T-cell (primary cell): Measurements from ENCODE around the gene OR5L2. TPM values are rescaled to one million over a fixed set of nuclear protein-coding genes. Genes with fewer than 3 reads are reported as not detected.
"Not testable (repeated sequence)": the region's sequence is repeated elsewhere in the genome, so short reads cannot be mapped to it uniquely, and the experiment has no call there.

Experiments used
- ATAC-seq, 4 experiments: fragments of 200-7000 bp in 3 of 4; fragments of 150-1000 bp in 1 of 4; cut with Tn5 transposase; replicated peaks in 1 of 4; 1 replicate in 3 of 4; 2 replicates in 1 of 4; pipeline ENCODE4 v1.10.0; 2021; ENCODE audit warnings: moderate library complexity in 3 of 4, mild to moderate bottlenecking in 2 of 4, moderate number of reproducible peaks in 1 of 4
- CTCF ChIA-PET, 2 donors: fragments of 300-600 bp; sonication (Branson Sonifier 250); formaldehyde crosslinking; loops; one replicate each; lab custom pipeline; 2022; ENCODE audit warnings: antibody characterized with exemption in 2 of 2; lab: Charles Lee
- POLR2A ChIA-PET, 2 donors: fragments of 300-600 bp; sonication (Branson Sonifier 250); formaldehyde crosslinking; loops; one replicate each; lab custom pipeline; 2022; ENCODE audit warnings: antibody characterized with exemption in 2 of 2; lab: Charles Lee
- DNase-seq, 35 experiments: peaks; one replicate each; pipeline versions ENCODE4 v3.0.0 to v3.0.0-alpha.2; 2013 to 2023
- H3K27ac ChIP-seq: one replicate; pipeline ENCODE4 v1.5.1; 2013; ENCODE audit warnings: low read length
- H3K27me3 ChIP-seq, 2 experiments: replicated peaks in 1 of 2; 1 replicate in 1 of 2; 2 replicates in 1 of 2; pipeline versions ENCODE4 v1.6.1 to v1.7.0; 2013; ENCODE audit warnings: low read length in 1 of 2, mixed read lengths in 1 of 2; ENCODE audit not compliant: control insufficient read depth in 2 of 2, insufficient read depth in 2 of 2; ENCODE audit errors: extremely low read depth in 1 of 2
- H3K36me3 ChIP-seq, 2 donors: 1 replicate in 1 of 2; 2 replicates in 1 of 2; pipeline versions ENCODE4 v1.6.1 to v1.7.0; 2013; ENCODE audit warnings: low read length in 1 of 2; ENCODE audit not compliant: control insufficient read depth in 2 of 2, insufficient read depth in 1 of 2; ENCODE audit errors: extremely low read depth in 1 of 2
- H3K4me1 ChIP-seq, 2 experiments: 1 replicate in 1 of 2; 2 replicates in 1 of 2; pipeline versions ENCODE4 v1.6.1 to v1.7.0; 2013; ENCODE audit warnings: low read length in 2 of 2, mixed read lengths in 1 of 2; ENCODE audit not compliant: insufficient read depth in 2 of 2, control insufficient read depth in 1 of 2; ENCODE audit errors: extremely low read depth in 1 of 2
- H3K4me3 ChIP-seq, 2 donors: 1 replicate in 1 of 2; 2 replicates in 1 of 2; pipeline versions ENCODE4 v1.5.1 to v1.7.0; 2013; ENCODE audit warnings: mild to moderate bottlenecking in 2 of 2, low read length in 1 of 2, moderate library complexity in 1 of 2; ENCODE audit not compliant: control insufficient read depth in 1 of 2; ENCODE audit errors: extremely low read depth in 1 of 2
- H3K9me3 ChIP-seq: 2 replicates; pipeline ENCODE4 v1.7.0; 2013
- H3K27ac Mint-ChIP-seq, 2 donors: one replicate each; pipeline ENCODE4 v1.8.0; 2020 to 2021; ENCODE audit warnings: mild to moderate bottlenecking in 2 of 2, mixed read lengths in 2 of 2
- H3K27me3 Mint-ChIP-seq, 2 donors: one replicate each; pipeline ENCODE4 v1.8.0; 2021 to 2022; ENCODE audit warnings: mixed read lengths in 2 of 2
- H3K36me3 Mint-ChIP-seq: one replicate; pipeline ENCODE4 v1.8.0; 2021; ENCODE audit warnings: mixed read lengths
- H3K4me1 Mint-ChIP-seq, 3 donors: one replicate each; pipeline ENCODE4 v1.8.0; 2020 to 2022; ENCODE audit warnings: mixed read lengths in 3 of 3, mild to moderate bottlenecking in 1 of 3
- H3K4me3 Mint-ChIP-seq, 3 donors: one replicate each; pipeline ENCODE4 v1.8.0; 2020 to 2022; ENCODE audit warnings: mild to moderate bottlenecking in 3 of 3, mixed read lengths in 3 of 3, moderate library complexity in 3 of 3
- H3K9me3 Mint-ChIP-seq, 3 donors: one replicate each; pipeline ENCODE4 v1.8.0; 2020 to 2022; ENCODE audit warnings: mixed read lengths in 3 of 3
- WGBS: methylation state at CpG from one replicate; pipeline ENCODE4 v1.1.5; 2013; ENCODE audit warnings: missing lambda C conversion rate; ENCODE audit not compliant: insufficient coverage; 5-methylcytosine and 5-hydroxymethylcytosine counted together
- total RNA-seq, 35 experiments: library from RNA in 6 of 35; stranded (reverse) in 6 of 35; fragments of 120-200 nt in 1 of 35; gene quantifications; one replicate each; pipeline versions ENCODE4 v1.2.1 to v1.2.4 and lab custom pipeline; 2013 to 2026

The OR5L2 gene
- total RNA-seq, 5 donors from 2014 or later (not counting 1 experiment from before 2014, with no cell fraction given) = not detected

- H3K36me3 ChIP-seq, H3K27ac ChIP-seq, ATAC-seq, H3K27me3 Mint-ChIP-seq, CTCF ChIA-PET, DNase-seq, H3K9me3 ChIP-seq, H3K4me1 ChIP-seq, H3K4me1 Mint-ChIP-seq, H3K4me3 ChIP-seq, H3K36me3 Mint-ChIP-seq, H3K9me3 Mint-ChIP-seq, H3K27ac Mint-ChIP-seq, H3K27me3 ChIP-seq, POLR2A ChIA-PET, H3K4me3 Mint-ChIP-seq: not testable (repeated sequence)
- WGBS = 39% methylated on average over 31 of the region's 34 CpGs
Measured at GRCh38 chr11:55873146-55873545, 46.1 kb downstream of the OR5L2 start.

Other genes with a start within 250 kb of the OR5L2 start
- not detected for gene OR4C11, start 219.6 kb upstream of the OR5L2 start, total RNA-seq
- gene OR4P4, start 192.1 kb upstream of the OR5L2 start, total RNA-seq = not detected
- gene OR4S2, start 178.9 kb upstream of the OR5L2 start, total RNA-seq = not detected
- not detected for gene OR4C6, start 165.0 kb upstream of the OR5L2 start, total RNA-seq
- gene OR5D13, start 53.8 kb upstream of the OR5L2 start, total RNA-seq = not detected
- not detected for gene OR5D14, start 31.7 kb upstream of the OR5L2 start, total RNA-seq
- not detected for gene OR5L1, start 15.9 kb upstream of the OR5L2 start, total RNA-seq
- not detected for gene OR5D18, start 7.6 kb upstream of the OR5L2 start, total RNA-seq
- gene OR5D16, start 11.5 kb downstream of the OR5L2 start, total RNA-seq = not detected
- gene TRIM51, start 56.1 kb downstream of the OR5L2 start, total RNA-seq = not detected
- not detected for gene OR5W2, start 87.4 kb downstream of the OR5L2 start, total RNA-seq
- not detected for gene OR5I1, start 109.2 kb downstream of the OR5L2 start, total RNA-seq
- not detected for gene OR10AG1, start 142.7 kb downstream of the OR5L2 start, total RNA-seq
- gene OR5F1, start 167.4 kb downstream of the OR5L2 start, total RNA-seq = not detected
- gene OR5AS1, start 200.4 kb downstream of the OR5L2 start, total RNA-seq = not detected